ENCODE results near the gene THAP8.

Gene THAP8

GRCh38 chr19:36030264-36031148, 23.6 kb downstream of the THAP8 start:
- DNase-seq (ENCODE audit: low read depth) = no peak

GRCh38 chr19:36028313-36029041, 25.6 kb downstream of the THAP8 start:
- DNase-seq (ENCODE audit: low read depth) = no peak

DNA sequence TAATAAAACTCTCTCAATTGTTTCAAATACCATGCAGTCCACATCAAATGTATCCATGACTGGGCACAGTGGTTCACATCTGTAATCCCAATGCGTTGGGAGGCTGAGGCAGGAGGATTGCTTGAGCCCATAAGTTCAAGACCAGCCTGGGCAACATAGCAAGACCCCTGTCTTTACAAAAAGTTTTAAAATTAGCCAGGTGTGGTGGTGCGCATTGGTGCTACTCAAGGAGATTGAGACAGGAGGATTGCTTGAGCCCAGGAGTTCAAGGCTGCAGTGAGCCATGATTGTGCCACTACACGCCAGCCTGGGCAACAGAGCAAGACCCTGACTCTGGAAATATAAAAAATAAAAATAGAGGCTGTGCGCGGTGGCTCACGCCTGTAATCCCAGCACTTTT, 26.4 kb downstream of the THAP8 start:
- DNase-seq (ENCODE audit: low read depth) = no peak

GRCh38 chr19:36026091-36026876, 27.8 kb downstream of the THAP8 start:
- no peak for DNase-seq (ENCODE audit: low read depth)

- DNase-seq (ENCODE audit: low read depth) = no peak
Observed at GRCh38 chr19:36025541-36025940, 28.5 kb downstream of the THAP8 start.

- DNase-seq (ENCODE audit: low read depth) = no peak
Observed at GRCh38 chr19:36023432-36023831, 30.7 kb downstream of the THAP8 start.

GRCh38 chr19:36019061-36019670, 34.9 kb downstream of the THAP8 start:
- no peak for DNase-seq (ENCODE audit: low read depth)

- peak; percentile 97 for DNase-seq (ENCODE audit: low read depth)
Observed at GRCh38 chr19:36014012-36014924, 39.8 kb downstream of the THAP8 start, which contains the start of gene ALKBH6. ALKBH6 (minus strand) TSS chr19:36014213; CDS start chr19:36013397, 816 bp downstream.

- DNase-seq (ENCODE audit: low read depth) = no peak
Observed at GRCh38 chr19:36013280-36014011, 40.6 kb downstream of the THAP8 start.

GRCh38 chr19:36010402-36010801, 43.7 kb downstream of the THAP8 start:
- no peak for DNase-seq (ENCODE audit: low read depth)

GRCh38 chr19:36009633-36010379, 44.3 kb downstream of the THAP8 start:
- DNase-seq (ENCODE audit: low read depth) = no peak

GRCh38 chr19:36009220-36009619, 44.9 kb downstream of the THAP8 start:
- peak; percentile 27 for DNase-seq (ENCODE audit: low read depth)

GRCh38 chr19:36008336-36008978, 45.6 kb downstream of the THAP8 start, which contains the start of gene SYNE4:
SYNE4 (minus strand) TSS chr19:36008813; CDS start chr19:36008681, 132 bp downstream.
- DNase-seq (ENCODE audit: low read depth) = no peak

DNA sequence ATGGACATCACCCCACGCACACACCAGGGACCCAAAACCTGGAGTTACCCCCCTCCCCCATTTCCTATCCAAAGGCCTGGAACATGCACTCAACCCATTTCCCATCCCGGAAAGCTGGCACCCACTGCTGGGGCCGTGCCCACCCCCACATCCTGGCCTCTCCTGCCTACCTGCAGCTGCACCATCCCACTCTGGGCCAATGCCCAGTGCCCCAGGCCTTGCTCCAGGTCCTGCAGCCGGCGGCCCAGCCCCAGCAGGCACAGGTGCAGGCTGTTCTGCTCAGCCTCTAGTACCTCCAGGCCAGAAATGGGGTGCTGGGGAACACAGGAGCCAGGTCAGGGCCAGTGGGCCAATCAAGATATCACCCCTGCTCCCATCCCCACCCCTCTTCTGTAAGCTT, 47.1 kb downstream of the THAP8 start:
- DNase-seq (ENCODE audit: low read depth) = no peak

- DNase-seq (ENCODE audit: low read depth) = no peak
Observed at GRCh38 chr19:36003284-36003683, 50.8 kb downstream of the THAP8 start.

DNA sequence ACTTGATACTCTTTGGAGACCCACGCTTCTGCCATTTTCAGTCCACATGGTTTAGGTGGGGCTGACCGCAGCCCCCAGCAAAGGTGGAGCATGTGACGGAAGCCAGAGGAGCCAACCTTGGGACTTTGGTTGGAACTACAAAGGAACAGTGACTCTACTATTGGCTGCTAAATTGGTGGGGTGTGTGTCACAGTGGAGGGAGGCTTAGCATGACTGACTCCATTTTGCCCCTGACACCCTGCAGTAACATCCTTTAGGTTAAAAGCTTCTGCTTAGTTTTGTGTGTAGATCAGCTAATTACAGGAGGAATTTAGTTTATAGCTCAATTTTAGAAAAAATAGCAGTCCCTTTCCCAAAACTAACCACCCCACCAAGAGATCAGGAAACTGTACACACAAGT, 52.5 kb downstream of the THAP8 start:
- DNase-seq (ENCODE audit: low read depth) = no peak

DNA sequence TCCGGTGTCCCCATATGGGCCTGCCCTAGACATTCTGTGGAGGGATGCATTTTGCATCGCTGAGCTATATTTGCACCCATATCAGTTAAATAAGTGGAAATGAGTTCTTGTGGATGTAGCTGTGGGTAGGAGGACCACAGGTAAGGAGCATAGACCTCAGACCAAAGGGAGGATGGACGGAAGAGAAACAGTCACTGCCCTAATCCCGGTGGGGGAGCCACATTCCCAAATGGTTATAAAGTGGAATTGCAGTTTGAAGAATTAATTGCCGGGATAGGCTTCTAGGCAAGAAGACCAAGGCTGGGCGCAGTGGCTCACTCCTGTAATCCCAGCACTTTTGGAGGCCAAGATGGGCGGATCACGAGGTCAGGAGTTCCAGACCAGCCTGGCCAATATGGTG, 57.3 kb downstream of the THAP8 start:
- DNase-seq (ENCODE audit: low read depth) = no peak

- DNase-seq (ENCODE audit: low read depth) = peak; percentile 79
Observed at GRCh38 chr19:35995048-35995993, 58.8 kb downstream of the THAP8 start, which contains the start of gene SDHAF1. SDHAF1 (plus strand) TSS chr19:35995188; CDS start chr19:35995275, 87 bp downstream.

Measured in GM04504 (cell line).